HG03196 (cell line): ENCODE measurements around the gene SMIM14.
"Not testable (repeated sequence)": the region's sequence is repeated elsewhere in the genome, so short reads cannot be mapped to it uniquely, and the experiment has no call there.

Experiments used
- ATAC-seq: cut with Tn5 transposase; IDR thresholded peaks from one replicate; pipeline ENCODE4 v1.9.1; 2021; ENCODE audit not compliant: unreplicated experiment

SMIM14 gene

GRCh38 chr4:39648827-39649558 lies 10.3 kb upstream of the SMIM14 start:
- ATAC-seq = no peak

- ATAC-seq = no peak
Measured at GRCh38 chr4:39648213-39648612, 9.5 kb upstream of the SMIM14 start.

DNA sequence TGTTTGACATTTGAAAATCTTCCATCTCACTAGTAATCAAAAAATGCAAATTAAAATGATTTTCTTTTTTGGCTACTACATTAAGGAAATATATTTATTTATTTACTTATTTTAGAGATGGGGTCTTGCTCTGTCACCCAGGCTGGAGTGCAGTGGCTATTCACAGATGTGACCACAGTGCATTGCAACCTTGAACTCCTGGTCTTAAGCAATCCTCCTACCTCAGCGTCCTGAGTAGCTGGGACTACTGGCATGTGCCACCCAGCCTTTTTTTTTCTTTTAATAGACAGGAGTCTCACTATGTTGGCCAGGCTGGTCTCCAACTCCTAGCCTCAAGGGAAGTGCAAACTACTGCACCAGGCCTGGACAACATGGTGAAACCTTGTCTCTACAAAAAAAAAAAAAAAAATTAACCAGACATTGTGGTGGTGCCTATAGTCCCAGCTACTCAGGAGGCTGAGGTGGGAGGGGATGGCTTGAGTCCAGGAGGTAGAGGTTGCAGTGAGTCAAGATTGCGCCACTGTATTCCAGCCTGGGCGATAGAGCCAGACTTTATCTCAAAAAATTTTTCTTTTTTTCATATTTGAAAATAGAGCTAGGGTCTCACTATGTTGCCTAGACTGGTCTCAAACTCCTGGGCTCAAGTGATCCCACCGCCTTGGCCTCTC lies 4.4 kb upstream of the SMIM14 start:
- no peak for ATAC-seq

GRCh38 chr4:39641451-39641850 lies 2.8 kb upstream of the SMIM14 start:
- ATAC-seq = no peak

- ATAC-seq = peak; percentile 13
Measured at GRCh38 chr4:39637586-39638353, 895 bp downstream of the SMIM14 start.

DNA sequence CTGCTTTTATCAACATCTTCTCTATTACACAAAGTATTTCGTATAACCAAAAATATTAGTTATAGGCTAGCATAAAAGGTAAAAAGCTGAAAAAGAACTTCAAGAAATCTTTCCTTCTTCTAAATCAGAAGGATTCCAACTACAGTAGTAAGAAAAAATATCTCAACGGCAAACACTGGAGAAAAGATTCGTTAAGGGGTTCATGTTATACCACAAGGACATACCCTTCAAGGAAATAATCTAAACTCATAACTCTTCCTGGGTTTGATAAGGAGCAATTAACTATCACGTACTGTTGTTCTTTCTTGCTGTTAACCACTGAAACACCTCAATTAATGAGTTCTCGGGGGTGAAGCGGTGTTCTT lies 1.5 kb downstream of the SMIM14 start:
- no peak for ATAC-seq

- no peak for ATAC-seq
Measured at GRCh38 chr4:39636531-39637184, 2.0 kb downstream of the SMIM14 start.

DNA sequence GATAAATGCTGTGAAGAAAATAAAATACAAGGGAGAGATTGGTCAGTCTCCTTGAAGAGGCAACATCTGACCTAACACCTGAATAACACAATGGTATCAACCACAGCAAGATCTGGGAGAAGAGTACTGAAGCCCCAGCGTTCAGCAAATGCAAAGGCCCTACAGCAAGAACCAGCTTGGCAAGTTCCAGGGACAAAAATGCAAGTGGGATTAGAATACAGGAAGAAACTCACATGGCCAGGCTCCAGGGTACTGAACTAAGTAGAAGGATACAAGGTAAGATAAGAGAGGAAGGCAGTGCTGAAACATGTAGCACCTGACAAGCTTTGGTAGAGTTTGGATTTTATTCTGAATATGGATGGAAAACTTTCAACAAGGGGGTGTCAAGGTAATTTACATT lies 3.6 kb downstream of the SMIM14 start:
- ATAC-seq = no peak

DNA sequence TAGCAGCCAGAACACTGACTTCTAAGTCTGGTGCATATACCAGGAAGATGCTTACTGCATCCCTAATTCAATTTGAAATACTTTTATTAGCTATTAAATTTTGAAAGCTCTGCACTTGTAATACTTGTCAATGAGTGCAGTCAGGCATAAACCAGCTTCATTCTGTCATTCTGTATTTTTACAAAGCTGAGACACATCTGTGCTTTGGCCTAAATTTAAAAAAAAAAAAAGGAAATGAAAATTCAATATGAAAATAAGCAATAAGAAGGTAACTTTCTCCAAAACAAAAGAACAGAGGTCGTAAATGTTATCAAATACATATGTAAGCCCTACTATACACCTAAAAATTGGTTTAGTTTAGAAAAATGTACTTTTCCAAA lies 7.0 kb downstream of the SMIM14 start:
- peak; percentile 63 for ATAC-seq

DNA sequence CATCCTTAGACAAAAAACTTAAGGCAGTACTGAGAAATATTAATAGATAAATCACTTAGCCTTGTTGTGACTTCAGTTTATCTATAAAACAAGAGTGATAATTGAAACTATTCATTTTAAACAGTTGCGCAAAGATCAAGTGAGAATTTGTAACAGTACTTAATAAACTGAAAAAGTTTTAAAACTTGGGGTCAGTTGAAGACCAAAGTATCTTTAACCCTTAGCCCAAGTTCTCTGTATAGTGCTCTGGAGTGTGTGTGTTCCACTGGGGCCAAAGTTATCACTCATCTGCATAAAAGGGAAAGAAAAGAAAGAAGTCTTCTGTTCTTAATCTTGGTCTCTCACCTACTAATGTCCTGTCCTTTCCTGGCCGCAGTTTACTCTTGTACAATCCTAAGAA lies 11.3 kb downstream of the SMIM14 start:
- ATAC-seq = no peak

- ATAC-seq = no peak
Measured at GRCh38 chr4:39626913-39627312, 11.8 kb downstream of the SMIM14 start.

DNA sequence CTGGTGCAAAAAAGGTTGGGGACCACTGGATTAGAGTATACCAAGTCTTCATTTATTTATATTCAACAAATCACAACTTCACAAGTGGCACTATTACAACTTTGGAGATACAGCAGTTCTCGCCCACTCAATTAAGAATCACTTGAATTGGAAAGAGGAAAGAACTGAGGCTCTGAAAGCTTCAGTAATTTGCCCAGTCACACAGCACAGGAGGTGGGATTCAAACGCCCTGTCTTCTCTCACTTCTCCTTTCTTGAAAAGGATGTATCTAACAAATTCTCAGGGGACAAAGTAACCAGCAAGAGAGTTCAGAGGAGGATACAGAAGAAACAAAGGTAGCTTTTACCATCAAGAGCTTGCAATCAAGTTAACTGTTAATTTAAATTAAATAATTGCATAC lies 12.4 kb downstream of the SMIM14 start:
- peak; percentile 57 for ATAC-seq

- no peak for ATAC-seq
Measured at GRCh38 chr4:39621582-39621981, 17.1 kb downstream of the SMIM14 start.

DNA sequence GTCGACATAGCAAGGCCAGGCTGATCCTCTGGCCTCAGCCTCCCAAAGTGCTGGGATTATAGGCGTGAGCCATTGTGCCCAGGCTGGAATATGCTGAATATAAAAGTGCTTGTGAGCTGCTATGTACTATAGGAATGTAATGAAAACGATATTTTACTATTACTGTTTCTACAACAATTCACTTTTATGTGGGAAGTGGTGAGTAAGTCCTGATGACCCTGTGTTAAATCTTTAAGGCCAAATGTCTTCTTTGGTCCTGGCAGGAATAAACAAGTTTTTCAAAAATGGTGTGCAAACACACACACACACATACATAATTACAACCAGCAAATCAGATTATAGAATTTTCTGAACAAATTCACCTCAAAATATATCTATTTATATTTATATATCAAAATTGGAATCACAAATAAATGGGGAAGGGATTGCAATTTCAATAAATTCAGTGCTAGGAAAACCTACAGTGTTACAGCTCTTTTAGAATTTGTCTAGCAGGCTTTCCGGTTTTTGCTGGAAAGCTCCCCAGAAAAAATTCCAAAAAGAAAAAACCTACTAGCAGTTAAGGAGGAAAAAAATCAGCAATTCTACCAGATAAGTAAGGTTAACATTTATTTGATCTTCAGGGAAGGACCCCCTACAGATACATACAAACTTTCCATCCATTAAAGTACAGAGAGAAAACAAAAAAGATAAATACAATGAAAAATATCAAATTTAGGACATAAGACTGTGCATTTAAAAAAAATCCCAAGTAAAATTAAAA lies 17.9 kb downstream of the SMIM14 start:
- no peak for ATAC-seq

GRCh38 chr4:39617534-39617933 lies 21.1 kb downstream of the SMIM14 start:
- no peak for ATAC-seq

- ATAC-seq = no peak
Measured at GRCh38 chr4:39616651-39617050, 22.0 kb downstream of the SMIM14 start.

GRCh38 chr4:39616112-39616511 lies 22.6 kb downstream of the SMIM14 start:
- ATAC-seq = not testable (repeated sequence)

DNA sequence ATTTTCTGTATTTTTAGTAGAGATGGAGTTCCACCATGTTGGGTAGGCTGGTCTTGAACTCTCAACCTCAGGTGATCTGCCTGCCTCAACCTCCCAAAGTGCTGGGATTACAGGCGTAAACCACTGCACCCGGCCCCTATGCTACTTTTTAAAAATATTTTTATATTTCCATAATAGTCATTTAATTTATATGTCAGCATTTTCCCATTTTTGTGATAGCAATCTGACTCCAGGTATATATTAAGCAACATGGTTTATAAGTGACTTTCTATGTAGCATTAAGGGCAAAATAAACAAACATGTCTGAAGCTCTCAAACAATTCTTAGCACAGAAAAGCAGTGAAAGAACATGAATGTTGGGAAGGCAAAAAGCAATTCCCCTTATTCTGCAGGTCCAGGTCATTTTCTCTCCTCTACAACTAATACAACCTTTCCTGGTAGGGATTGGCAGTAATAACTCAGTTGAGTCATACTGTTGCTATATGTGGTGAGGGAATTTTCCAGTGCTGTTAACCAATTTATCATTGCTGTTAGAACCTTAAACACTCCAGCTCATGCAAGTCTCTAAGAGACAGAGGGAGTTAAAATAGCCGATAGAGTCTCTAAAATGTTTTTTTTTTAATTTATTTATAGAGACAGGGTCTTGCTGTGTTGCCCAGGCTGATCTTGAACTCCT lies 24.0 kb downstream of the SMIM14 start:
- ATAC-seq = no peak

DNA sequence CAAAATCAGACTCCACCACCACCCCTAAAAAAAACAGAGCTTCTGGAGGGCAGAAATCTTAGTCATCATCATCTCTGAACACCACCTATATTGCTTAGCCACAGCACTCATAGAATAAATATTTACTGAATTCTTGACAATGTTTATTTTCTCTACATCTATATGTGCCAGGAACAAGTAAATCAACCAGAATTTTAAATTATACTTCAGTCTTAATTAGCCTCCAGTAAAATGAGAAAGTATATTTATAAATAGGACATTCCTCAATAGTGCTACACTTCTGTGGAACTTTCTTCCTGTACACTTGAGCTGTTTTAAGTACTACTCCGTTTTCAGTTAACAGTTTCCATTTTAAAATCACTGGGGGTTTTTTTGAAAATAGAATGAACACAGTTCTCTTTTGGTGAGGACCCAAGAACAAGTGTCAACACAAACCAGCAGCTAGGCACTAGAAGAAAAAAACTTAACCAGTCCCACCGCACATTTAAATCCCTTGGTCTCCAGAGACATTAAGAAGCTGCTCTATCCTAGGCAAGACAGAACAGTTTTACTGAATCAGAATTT lies 25.5 kb downstream of the SMIM14 start:
- ATAC-seq = no peak

DNA sequence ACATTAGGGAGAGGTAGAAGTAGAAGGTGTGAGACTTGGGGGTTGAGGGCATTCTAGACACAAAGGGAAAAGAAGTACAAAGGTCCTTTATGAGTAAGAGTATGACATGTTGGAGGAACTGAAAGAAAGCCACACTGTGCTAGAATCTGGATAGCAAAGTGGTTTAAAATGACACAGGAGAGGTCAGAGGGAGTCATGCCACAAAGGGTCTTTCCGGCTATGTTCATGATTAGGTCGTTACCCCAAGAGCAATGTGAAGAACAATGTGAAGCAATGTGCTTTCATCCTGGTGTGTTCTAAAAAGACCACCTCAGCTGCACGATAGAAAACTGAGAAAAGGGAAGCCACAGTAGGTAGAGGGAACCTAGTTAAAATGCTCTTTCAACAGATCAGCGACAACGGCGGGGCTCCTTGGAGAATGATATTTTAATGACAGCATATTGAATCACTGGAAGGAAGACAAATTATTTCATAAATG lies 29.2 kb downstream of the SMIM14 start:
- peak; percentile 93 for ATAC-seq
